Stomach (tissue), 4 donors: ENCODE measurements around the gene ERRFI1.

Experiments
- POLR2A ChIP-seq, 4 donors: fragments of 450-650 bp; IDR thresholded peaks; one replicate each; pipeline ENCODE4 v1.6.1; 2016; ENCODE audit warnings: antibody characterized with exemption in 4 of 4, control low read depth in 2 of 4, mild to moderate bottlenecking in 1 of 4, moderate library complexity in 1 of 4
- POLR2AphosphoS5 ChIP-seq, 3 donors: sonication (generic); formaldehyde crosslinking; IDR thresholded peaks; one replicate each; pipeline ENCODE4 v1.6.1; 2016; ENCODE audit warnings: antibody characterized with exemption in 3 of 3
- TF ChIP-seq, protein P1 (sequence below), 7 experiments: fragments of 450-650 bp in 4 of 7; fragments of 200-600 bp in 3 of 7; sonication (generic) in 3 of 7; IDR thresholded peaks; one replicate each; pipeline ENCODE4 v1.5.1; 2016 to 2019; ENCODE audit warnings: antibody characterized with exemption in 7 of 7, control low read depth in 2 of 7, mild to moderate bottlenecking in 1 of 7

DNA sequence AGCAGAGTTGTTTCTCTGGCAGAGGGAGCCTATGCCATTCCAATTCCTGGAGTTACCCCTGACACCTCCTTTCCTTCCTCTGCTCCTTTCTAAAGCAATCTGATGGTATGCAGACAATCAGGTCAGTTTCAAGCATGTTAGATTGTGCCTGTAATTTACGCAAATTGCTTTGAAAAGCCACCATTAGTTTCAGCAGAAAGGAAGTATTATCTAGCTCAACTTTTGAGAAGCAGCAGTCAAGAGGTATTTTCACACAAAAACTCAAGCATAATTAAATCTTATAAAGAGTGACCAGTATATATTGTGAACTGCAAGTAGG is 2.2 kb downstream of the ERRFI1 start:
- TF ChIP-seq POLR2A (IDR thresholded peaks at IDR 0.05) (no peak), POLR2AphosphoS5 (IDR thresholded peaks at IDR 0.05) (no peak)
- TF ChIP-seq, protein P1, sequence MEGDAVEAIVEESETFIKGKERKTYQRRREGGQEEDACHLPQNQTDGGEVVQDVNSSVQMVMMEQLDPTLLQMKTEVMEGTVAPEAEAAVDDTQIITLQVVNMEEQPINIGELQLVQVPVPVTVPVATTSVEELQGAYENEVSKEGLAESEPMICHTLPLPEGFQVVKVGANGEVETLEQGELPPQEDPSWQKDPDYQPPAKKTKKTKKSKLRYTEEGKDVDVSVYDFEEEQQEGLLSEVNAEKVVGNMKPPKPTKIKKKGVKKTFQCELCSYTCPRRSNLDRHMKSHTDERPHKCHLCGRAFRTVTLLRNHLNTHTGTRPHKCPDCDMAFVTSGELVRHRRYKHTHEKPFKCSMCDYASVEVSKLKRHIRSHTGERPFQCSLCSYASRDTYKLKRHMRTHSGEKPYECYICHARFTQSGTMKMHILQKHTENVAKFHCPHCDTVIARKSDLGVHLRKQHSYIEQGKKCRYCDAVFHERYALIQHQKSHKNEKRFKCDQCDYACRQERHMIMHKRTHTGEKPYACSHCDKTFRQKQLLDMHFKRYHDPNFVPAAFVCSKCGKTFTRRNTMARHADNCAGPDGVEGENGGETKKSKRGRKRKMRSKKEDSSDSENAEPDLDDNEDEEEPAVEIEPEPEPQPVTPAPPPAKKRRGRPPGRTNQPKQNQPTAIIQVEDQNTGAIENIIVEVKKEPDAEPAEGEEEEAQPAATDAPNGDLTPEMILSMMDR (IDR thresholded peaks at IDR 0.05), result no peak
